Parathyroid adenoma (tissue), 2 donors: ENCODE measurements around the gene ZNF436.

Experiments
- H2AFZ ChIP-seq: fragments of 300-600 bp; sonication (generic); one replicate; pipeline ENCODE4 v1.7.0; 2017; ENCODE audit warnings: antibody characterized with exemption, mild to moderate bottlenecking
- H3K27ac ChIP-seq: fragments of 300-600 bp; sonication (generic); one replicate; pipeline ENCODE4 v1.7.0; 2017
- H3K27me3 ChIP-seq: fragments of 300-600 bp; sonication (generic); one replicate; pipeline ENCODE4 v1.7.0; 2017; ENCODE audit warnings: low read length; ENCODE audit not compliant: control insufficient read depth, insufficient read depth
- H3K36me3 ChIP-seq: fragments of 300-600 bp; sonication (generic); one replicate; pipeline ENCODE4 v1.7.0; 2017; ENCODE audit warnings: low read length; ENCODE audit not compliant: control insufficient read depth, insufficient read depth
- H3K4me1 ChIP-seq: fragments of 300-600 bp; sonication (generic); one replicate; pipeline ENCODE4 v1.7.0; 2017; ENCODE audit warnings: control low read depth
- H3K4me2 ChIP-seq: fragments of 300-600 bp; sonication (generic); one replicate; pipeline ENCODE4 v1.7.0; 2017; ENCODE audit warnings: low read length
- H3K4me3 ChIP-seq: fragments of 300-600 bp; sonication (generic); one replicate; pipeline ENCODE4 v1.7.0; 2017; ENCODE audit warnings: low read depth, low read length
- H3K79me2 ChIP-seq: fragments of 300-600 bp; sonication (generic); one replicate; pipeline ENCODE4 v1.7.0; 2017; ENCODE audit warnings: control low read depth
- H3K9ac ChIP-seq: fragments of 300-600 bp; sonication (generic); one replicate; pipeline ENCODE4 v1.7.0; 2017; ENCODE audit warnings: mild to moderate bottlenecking
- H3K9me3 ChIP-seq: fragments of 300-600 bp; sonication (generic); one replicate; pipeline ENCODE4 v1.7.0; 2017; ENCODE audit warnings: low read length; ENCODE audit not compliant: control insufficient read depth
- TF ChIP-seq, protein P1 (sequence below): fragments of 300-600 bp; sonication (generic); IDR thresholded peaks from one replicate; pipeline ENCODE4 v1.7.0; 2017; ENCODE audit warnings: antibody characterized with exemption, mild to moderate bottlenecking
- donor health status: primary hyperparathyroidism.

ZNF436 gene

GRCh38 chr1:23367791-23368561 lies 1.7 kb downstream of the ZNF436 start:
- no peaks in the 10 kb centered on the region for H3K9me3 ChIP-seq
- H3K27me3 ChIP-seq: no peaks in the 10 kb centered on the region
- no peaks in the 10 kb centered on the region for H3K79me2 ChIP-seq
- TF ChIP-seq, protein P1, sequence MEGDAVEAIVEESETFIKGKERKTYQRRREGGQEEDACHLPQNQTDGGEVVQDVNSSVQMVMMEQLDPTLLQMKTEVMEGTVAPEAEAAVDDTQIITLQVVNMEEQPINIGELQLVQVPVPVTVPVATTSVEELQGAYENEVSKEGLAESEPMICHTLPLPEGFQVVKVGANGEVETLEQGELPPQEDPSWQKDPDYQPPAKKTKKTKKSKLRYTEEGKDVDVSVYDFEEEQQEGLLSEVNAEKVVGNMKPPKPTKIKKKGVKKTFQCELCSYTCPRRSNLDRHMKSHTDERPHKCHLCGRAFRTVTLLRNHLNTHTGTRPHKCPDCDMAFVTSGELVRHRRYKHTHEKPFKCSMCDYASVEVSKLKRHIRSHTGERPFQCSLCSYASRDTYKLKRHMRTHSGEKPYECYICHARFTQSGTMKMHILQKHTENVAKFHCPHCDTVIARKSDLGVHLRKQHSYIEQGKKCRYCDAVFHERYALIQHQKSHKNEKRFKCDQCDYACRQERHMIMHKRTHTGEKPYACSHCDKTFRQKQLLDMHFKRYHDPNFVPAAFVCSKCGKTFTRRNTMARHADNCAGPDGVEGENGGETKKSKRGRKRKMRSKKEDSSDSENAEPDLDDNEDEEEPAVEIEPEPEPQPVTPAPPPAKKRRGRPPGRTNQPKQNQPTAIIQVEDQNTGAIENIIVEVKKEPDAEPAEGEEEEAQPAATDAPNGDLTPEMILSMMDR: no peak
- H3K4me2 ChIP-seq: peak overlapping the region; percentile 99
- H3K4me1 ChIP-seq: peaks cover 7% of the 10 kb centered on the region
- H2AFZ ChIP-seq: peak overlapping the region; percentile 98
- peaks cover 1% of the 10 kb centered on the region for H3K36me3 ChIP-seq
- peak overlapping the region; percentile 99 for H3K4me3 ChIP-seq
- peak overlapping the region; percentile 95 for H3K27ac ChIP-seq
- H3K9ac ChIP-seq: no peak overlapping the region

GRCh38 chr1:23367451-23367790 lies 2.2 kb downstream of the ZNF436 start:
- H3K9ac ChIP-seq: no peak overlapping the region
- H3K27ac ChIP-seq: peak overlapping the region; percentile 95
- H3K36me3 ChIP-seq: peaks cover 7% of the 10 kb centered on the region
- H3K4me3 ChIP-seq: peak overlapping the region; percentile 99
- TF ChIP-seq, protein P1: no peak
- H3K79me2 ChIP-seq: peaks cover under 1% of the 10 kb centered on the region
- peak overlapping the region; percentile 99 for H3K4me2 ChIP-seq
- H3K9me3 ChIP-seq: no peaks in the 10 kb centered on the region
- H2AFZ ChIP-seq: peak overlapping the region; percentile 88
- peaks cover 7% of the 10 kb centered on the region for H3K4me1 ChIP-seq
- no peaks in the 10 kb centered on the region for H3K27me3 ChIP-seq

GRCh38 chr1:23366598-23366997 lies 3.0 kb downstream of the ZNF436 start:
- no peak overlapping the region for H3K9ac ChIP-seq
- H3K27ac ChIP-seq: no peak overlapping the region
- H3K79me2 ChIP-seq: peaks cover 4% of the 10 kb centered on the region
- no peaks in the 10 kb centered on the region for H3K9me3 ChIP-seq
- no peaks in the 10 kb centered on the region for H3K27me3 ChIP-seq
- no peak overlapping the region for H2AFZ ChIP-seq
- H3K4me1 ChIP-seq: peaks cover 7% of the 10 kb centered on the region
- H3K36me3 ChIP-seq: peaks cover 12% of the 10 kb centered on the region
- TF ChIP-seq, protein P1: no peak
- H3K4me3 ChIP-seq: no peak overlapping the region
- H3K4me2 ChIP-seq: no peak overlapping the region

- peaks cover 14% of the 10 kb centered on the region for H3K36me3 ChIP-seq
- H3K27ac ChIP-seq: no peak overlapping the region
- H2AFZ ChIP-seq: no peak overlapping the region
- H3K9ac ChIP-seq: no peak overlapping the region
- TF ChIP-seq, protein P1: no peak
- H3K9me3 ChIP-seq: no peaks in the 10 kb centered on the region
- H3K27me3 ChIP-seq: no peaks in the 10 kb centered on the region
- H3K4me1 ChIP-seq: peaks cover 7% of the 10 kb centered on the region
- peaks cover 4% of the 10 kb centered on the region for H3K79me2 ChIP-seq
- no peak overlapping the region for H3K4me3 ChIP-seq
- H3K4me2 ChIP-seq: no peak overlapping the region
These were observed 3.5 kb downstream of the ZNF436 start for GRCh38 chr1:23366146-23366545.

DNA sequence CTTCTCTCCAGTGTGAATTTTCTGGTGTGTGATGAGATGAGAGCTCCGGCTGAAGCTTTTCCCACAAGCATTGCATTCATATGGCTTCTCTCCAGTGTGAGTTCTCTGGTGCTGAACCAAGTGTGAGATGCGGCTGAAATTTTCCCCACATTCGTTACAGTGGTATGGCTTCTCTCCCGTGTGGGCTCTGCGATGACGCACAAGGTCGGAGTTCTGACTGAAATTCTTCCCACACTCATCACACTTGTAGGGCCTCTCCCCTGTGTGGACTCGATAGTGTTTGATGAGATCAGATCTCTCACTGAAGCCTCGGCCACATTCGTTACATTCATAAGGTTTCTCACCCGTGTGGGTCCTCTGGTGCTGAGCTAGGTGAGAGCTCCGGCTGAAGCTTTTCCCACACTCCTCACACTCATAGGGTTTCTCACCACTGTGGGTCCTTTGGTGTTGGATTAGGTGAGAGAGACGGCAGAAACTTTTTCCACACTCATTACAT lies 7.4 kb downstream of the ZNF436 start:
- Histone ChIP-seq H3K36me3 (peaks cover 20% of the 10 kb centered on the region), H3K4me2 (no peak overlapping the region), H3K9me3 (no peaks in the 10 kb centered on the region), H3K9ac (no peak overlapping the region), H2AFZ (no peak overlapping the region), H3K79me2 (peaks cover 4% of the 10 kb centered on the region), H3K27ac (no peak overlapping the region), H3K27me3 (no peaks in the 10 kb centered on the region), H3K4me3 (no peak overlapping the region), H3K4me1 (no peaks in the 10 kb centered on the region)
- TF ChIP-seq, protein P1: no peak
